A375 (cell line): Measurements from ENCODE around the gene TOMM40L. TPM values are rescaled to one million over a fixed set of nuclear protein-coding genes. Genes with fewer than 3 reads are reported as not detected.

ENCODE experiments used
- total RNA-seq: library from RNA; depleted of rRNA; stranded (reverse); fragments of >200 nt; shearing (Covaris generic); gene quantifications from 2 replicates; pipeline ENCODE4 v1.2.3, GENCODE V29; 2014; rRNA removed

The TOMM40L gene
- 11.1 and 12.2 TPM in 2 replicates for total RNA-seq

DNA sequence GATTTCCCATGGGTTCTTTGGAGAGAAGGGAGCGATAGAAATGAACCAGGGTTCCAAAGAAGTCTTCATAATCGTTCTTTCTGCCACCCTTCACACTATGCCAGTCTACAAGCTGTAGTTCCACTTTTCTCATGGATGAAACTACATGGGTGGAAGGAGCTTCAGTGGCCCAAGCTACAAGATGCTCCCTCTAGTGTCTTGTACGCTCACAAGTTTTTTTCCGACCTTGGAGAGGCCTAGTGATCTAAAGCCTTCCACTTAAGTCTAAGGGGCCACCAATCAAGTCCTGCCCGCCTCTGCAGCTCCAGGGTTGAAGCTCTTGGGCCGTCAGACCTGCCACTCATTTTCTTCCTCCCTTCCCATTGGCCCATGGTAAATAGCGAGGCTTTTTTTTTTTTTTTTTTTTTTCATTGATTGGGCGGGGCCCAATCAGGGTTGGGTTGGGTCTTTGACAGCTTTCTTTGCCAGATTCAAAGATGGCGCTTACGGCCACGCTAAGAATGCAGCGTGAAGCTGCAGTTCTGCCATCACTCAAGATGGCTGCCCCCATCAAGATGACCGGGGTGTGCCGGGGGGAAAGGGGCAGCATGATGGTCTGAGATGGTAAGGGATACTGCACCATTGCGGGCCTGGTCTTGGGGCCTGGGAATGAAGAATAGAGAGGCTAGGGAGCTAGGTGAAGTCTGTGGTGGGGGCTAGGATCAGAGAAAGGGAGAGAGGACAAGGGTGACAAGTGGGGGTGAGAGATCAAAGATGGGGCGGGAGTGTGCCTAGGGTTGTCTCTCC, at the start of gene TOMM40L:
Gene TOMM40L, plus strand, starts transcription at position 527 of the 786 bp plus-strand sequence. CDS start 430 bp downstream, outside the sequence.

DNA sequence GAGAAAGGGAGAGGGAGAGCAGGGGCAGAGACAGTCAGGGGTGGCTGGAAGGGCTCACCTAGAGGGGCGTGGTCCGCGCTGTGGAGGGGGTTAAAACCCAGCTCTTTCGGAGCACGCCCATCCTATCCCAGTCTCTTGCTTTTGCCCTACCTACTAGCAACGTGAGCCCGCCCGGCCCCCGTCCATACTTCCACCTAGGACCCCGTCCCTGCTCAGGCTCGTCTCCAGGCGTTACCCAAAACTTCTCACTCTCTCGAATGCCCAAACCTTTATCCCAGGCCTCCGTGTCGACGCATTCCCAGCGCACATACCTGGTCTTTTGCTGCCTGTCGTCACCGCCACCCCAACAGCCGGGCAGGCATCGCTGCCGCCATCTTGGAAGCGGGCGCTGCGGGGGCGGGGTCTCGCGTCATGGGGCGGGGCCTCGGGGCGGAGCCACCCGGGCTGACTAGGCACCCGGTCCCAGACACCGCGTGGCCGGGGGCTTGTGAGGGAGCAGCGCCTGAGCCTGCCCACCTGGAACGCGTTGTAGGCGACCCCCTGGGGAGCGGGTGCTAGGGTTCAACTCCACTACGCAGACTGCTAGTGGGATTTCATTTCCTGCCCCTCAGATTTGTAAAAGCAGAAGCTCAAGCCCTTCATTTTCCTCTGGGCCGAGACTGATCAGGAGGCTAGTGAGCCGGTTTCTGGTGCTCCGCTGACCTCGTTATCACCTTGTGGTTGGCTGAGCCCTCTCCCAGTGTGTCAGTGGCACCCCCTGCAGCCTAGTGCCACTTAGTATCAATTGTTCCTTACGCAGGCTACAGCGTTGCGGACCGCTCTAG, 48.5 kb upstream of the TOMM40L start, which contains the start of gene B4GALT3:
Gene B4GALT3, minus strand, starts transcription at position 396 of the 824 bp plus-strand sequence. CDS start 1,447 bp downstream, outside the sequence.

DNA sequence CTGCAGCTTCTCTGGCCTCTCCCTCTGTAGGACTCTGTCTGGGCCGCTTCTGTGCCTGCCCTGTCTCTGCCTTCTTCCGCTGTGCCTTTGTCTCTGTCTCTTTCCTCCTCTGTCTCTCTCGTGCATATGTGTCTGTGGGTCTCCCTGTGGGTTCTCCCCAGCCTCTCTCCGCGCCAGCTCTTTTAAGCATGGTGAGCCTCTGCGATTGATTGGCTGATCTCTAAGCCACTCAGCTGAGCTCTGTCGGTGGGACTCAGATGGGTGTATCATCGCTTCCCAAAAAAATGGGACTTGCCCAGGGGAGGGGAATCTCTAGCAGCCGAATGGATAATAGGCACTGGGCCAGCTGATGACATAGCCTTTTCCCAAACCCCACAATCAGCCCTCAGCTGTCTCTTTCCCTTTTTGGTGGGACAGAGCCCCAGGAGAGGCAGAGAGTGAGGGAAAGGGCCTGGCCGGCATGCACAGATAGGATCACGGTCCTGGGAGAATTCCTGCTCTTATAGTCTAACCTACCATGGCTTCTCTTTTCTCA, 26.9 kb upstream of the TOMM40L start, which contains the start of gene ADAMTS4:
Gene ADAMTS4, minus strand, starts transcription at position 158 of the 535 bp plus-strand sequence. CDS start 427 bp downstream, outside the sequence.

DNA sequence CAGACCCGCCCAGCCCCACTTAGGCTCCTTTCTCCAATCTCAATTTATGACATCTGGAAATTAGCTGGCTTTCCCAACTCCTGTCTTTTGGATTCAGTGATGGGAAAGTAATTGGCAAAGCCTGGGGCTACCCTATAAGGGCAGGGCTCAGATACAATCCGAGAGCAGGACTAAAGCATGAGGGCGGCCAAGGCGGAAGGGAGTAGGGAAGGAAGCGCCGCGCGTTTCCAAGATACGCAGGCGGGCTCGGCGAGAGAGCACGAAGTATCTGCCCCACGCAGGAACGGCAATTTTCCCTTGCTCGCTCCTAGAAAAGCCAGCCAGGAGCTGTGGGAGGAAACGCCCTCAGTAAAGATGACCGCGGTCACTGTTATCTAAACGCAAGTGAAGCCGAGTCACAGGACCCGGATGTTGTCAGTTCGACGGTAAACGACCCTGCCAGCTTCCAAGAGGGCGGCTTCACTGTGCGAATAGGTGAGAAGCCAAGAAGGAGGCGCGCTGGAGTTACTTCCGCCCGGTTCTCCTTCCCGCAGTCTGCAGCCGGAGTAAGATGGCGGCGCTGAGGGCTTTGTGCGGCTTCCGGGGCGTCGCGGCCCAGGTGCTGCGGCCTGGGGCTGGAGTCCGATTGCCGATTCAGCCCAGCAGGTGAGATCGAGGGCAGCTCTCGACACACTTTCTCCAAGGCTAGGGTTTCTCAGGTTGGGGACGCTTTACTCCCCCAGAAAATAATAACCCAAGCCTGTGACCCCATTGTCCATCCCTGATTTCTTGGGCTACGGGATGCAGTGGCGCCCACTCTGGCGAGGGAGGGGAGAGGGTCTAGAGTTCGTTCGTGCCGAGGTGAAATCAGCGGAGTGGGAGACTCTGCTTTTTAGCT, 23.8 kb upstream of the TOMM40L start, which contains the start of gene NDUFS2:
Gene NDUFS2, plus strand, starts transcription at position 532 of the 877 bp plus-strand sequence. Its CDS starts 19 bp downstream, at position 551.

GRCh38 chr1:161215076-161215475, 10.8 kb upstream of the TOMM40L start, which contains the start of gene FCER1G:
Gene FCER1G (plus strand): TSS chr1:161215295. CDS start chr1:161215322, 27 bp downstream.

GRCh38 chr1:161238039-161238473, 12.2 kb downstream of the TOMM40L start, which contains the start of gene NR1I3:
Gene NR1I3 (minus strand): TSS chr1:161238203. CDS start chr1:161236565, 1,638 bp downstream.

DNA sequence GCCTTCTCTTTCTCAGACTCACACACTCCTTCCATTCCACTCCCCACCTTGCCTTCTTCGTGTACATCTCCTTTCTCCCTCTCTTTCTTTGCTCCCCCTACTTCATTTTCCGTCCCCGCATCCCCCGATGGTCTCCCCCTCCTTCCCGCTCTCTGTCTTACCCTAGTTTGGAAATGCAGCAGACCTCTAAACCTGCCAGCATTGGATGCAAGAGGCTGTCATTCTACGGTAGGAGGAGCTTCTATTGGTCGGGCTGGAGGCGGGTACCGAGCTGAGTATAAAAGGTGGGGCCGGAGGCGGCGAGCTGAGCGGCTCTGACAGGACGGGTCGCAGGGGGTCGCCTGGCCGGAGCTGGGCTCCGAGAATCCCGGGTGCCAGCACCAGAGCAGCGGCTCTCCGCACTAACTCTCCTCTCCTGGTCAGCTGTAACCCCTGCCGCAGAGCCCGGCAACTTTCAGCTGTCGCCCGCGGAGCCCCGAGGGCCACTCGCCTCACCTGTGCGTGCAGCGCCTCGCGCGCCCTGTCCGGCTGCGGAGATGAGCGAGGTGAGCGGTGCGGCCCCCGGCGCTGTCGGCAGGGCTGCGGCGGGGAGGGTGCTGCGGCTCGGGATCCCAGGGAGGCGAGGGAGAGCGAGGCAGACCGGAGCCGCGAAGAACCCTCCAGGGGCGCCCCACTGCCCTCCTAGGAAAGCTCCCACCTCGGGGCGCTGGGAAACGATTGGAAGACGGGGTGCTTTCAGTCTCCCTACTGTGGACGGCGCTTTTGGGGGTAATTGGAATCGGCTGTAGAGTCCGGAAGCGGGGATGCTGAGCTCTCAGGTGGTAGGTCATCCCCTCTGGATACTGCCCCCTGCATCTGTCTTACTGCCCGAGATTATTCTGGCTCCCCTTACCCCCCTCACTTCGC, 32.8 kb downstream of the TOMM40L start, which contains the start of gene PCP4L1:
Gene PCP4L1, plus strand, starts transcription at position 307 of the 906 bp plus-strand sequence. Its CDS starts 230 bp downstream, at position 537.

Other genes starting within 250 kb of the TOMM40L start
- gene F11R, start 204.9 kb upstream of the TOMM40L start, total RNA-seq: 4.0 and 5.7 TPM in 2 replicates
- gene TSTD1, start 187.1 kb upstream of the TOMM40L start, total RNA-seq: 0.83 TPM in 1 of 2 replicates, not detected in the other
- gene USF1, start 180.1 kb upstream of the TOMM40L start, total RNA-seq: 80.3 and 97.9 TPM in 2 replicates
- gene ARHGAP30, start 156.2 kb upstream of the TOMM40L start, total RNA-seq: 1.1 and 2.7 TPM in 2 replicates
- gene NECTIN4, start 136.5 kb upstream of the TOMM40L start, total RNA-seq: 0.27 and 1.2 TPM in 2 replicates
- not detected in 2 replicates for gene KLHDC9, start 127.7 kb upstream of the TOMM40L start, total RNA-seq
- 405 and 434 TPM in 2 replicates for gene PFDN2, start 108.0 kb upstream of the TOMM40L start, total RNA-seq
- 35.0 and 38.6 TPM in 2 replicates for gene NIT1, start 108.0 kb upstream of the TOMM40L start, total RNA-seq
- gene DEDD, start 93.4 kb upstream of the TOMM40L start, total RNA-seq: 39.8 and 45.0 TPM in 2 replicates
- gene UFC1, start 72.1 kb upstream of the TOMM40L start, total RNA-seq: 149 and 159 TPM in 2 replicates
- gene USP21, start 66.6 kb upstream of the TOMM40L start, total RNA-seq: 12.2 and 17.1 TPM in 2 replicates
- gene PPOX, start 59.6 kb upstream of the TOMM40L start, total RNA-seq: 29.7 and 37.1 TPM in 2 replicates
- gene B4GALT3, start 48.6 kb upstream of the TOMM40L start, total RNA-seq: 55.0 and 56.1 TPM in 2 replicates
- 0.15 and 0.50 TPM in 2 replicates for gene ADAMTS4, start 27.0 kb upstream of the TOMM40L start, total RNA-seq
- gene NDUFS2, start 23.7 kb upstream of the TOMM40L start, total RNA-seq: 304 and 309 TPM in 2 replicates
- not detected in 2 replicates for gene FCER1G, start 10.8 kb upstream of the TOMM40L start, total RNA-seq
- not detected in 2 replicates for gene APOA2, start 2.4 kb upstream of the TOMM40L start, total RNA-seq
- gene NR1I3, start 12.1 kb downstream of the TOMM40L start, total RNA-seq: not detected in 2 replicates
- gene PCP4L1, start 32.7 kb downstream of the TOMM40L start, total RNA-seq: not detected in 2 replicates
- gene MPZ, start 83.9 kb downstream of the TOMM40L start, total RNA-seq: 6.0 and 6.9 TPM in 2 replicates
- 27.0 and 28.4 TPM in 2 replicates for gene SDHC, start 88.3 kb downstream of the TOMM40L start, total RNA-seq
- gene CFAP126, start 141.8 kb downstream of the TOMM40L start, total RNA-seq: not detected in 2 replicates